GM23248 (cell line): ENCODE measurements around the gene MAPK8IP3. TPM values are rescaled to one million over a fixed set of nuclear protein-coding genes. Genes with fewer than 3 reads are reported as not detected.

Experiments used
- DNase-seq: peaks from one replicate; pipeline ENCODE4 v3.0.0-alpha.2; 2015
- H2AFZ ChIP-seq: fragments of 200-600 bp; sonication (generic); 2 replicates; pipeline ENCODE4 v1.6.1; 2016; ENCODE audit warnings: antibody characterized with exemption
- H3F3A ChIP-seq: fragments of 200-600 bp; sonication (generic); 2 replicates; pipeline ENCODE4 v1.6.1; 2016; ENCODE audit warnings: mild to moderate bottlenecking, antibody characterized with exemption, mixed run types; ENCODE audit not compliant: insufficient read depth
- H3K27ac ChIP-seq: fragments of 200-600 bp; sonication (generic); 2 replicates; pipeline ENCODE4 v1.5.1; 2016; ENCODE audit warnings: mild to moderate bottlenecking
- H3K27me3 ChIP-seq: fragments of 200-600 bp; sonication (generic); replicated peaks from 2 replicates; pipeline ENCODE4 v1.6.1; 2016; ENCODE audit warnings: mild to moderate bottlenecking; ENCODE audit not compliant: insufficient read depth
- H3K36me3 ChIP-seq: fragments of 200-600 bp; sonication (generic); 2 replicates; pipeline ENCODE4 v1.6.1; 2016; ENCODE audit warnings: low read depth, mild to moderate bottlenecking
- H3K4me1 ChIP-seq: fragments of 200-600 bp; sonication (generic); 2 replicates; pipeline ENCODE4 v1.6.1; 2016; ENCODE audit warnings: mild to moderate bottlenecking; ENCODE audit not compliant: insufficient read depth
- H3K4me2 ChIP-seq: fragments of 200-600 bp; sonication (generic); one replicate; pipeline ENCODE4 v1.6.1; 2016; ENCODE audit warnings: mild to moderate bottlenecking; ENCODE audit not compliant: unreplicated experiment
- H3K4me3 ChIP-seq: fragments of 200-600 bp; sonication (generic); 2 replicates; pipeline ENCODE4 v1.5.1; 2016; ENCODE audit warnings: mild to moderate bottlenecking
- H3K79me2 ChIP-seq: fragments of 200-600 bp; sonication (generic); 2 replicates; pipeline ENCODE4 v1.6.1; 2016; ENCODE audit warnings: mild to moderate bottlenecking; ENCODE audit not compliant: insufficient read depth
- H3K9ac ChIP-seq: fragments of 200-600 bp; sonication (generic); 2 replicates; pipeline ENCODE4 v1.6.1; 2016; ENCODE audit warnings: mild to moderate bottlenecking
- H3K9me2 ChIP-seq: fragments of 200-600 bp; sonication (generic); 2 replicates; pipeline ENCODE4 v1.6.1; 2016; ENCODE audit warnings: mixed run types, mild to moderate bottlenecking, moderate library complexity; ENCODE audit not compliant: insufficient read depth
- H3K9me3 ChIP-seq: fragments of 200-600 bp; sonication (generic); one replicate; pipeline ENCODE4 v1.6.1; 2017; ENCODE audit warnings: low read depth
- H4K20me1 ChIP-seq: fragments of 200-600 bp; sonication (generic); 2 replicates; pipeline ENCODE4 v1.6.0; 2016; ENCODE audit not compliant: insufficient read depth
- EZH2 ChIP-seq: fragments of 200-600 bp; sonication (generic); IDR thresholded peaks from 2 replicates; pipeline ENCODE4 v1.6.1; 2018; ENCODE audit warnings: antibody characterized with exemption, mild to moderate bottlenecking; ENCODE audit not compliant: insufficient read depth, poor library complexity, severe bottlenecking
- EZH2phosphoT487 ChIP-seq: fragments of 200-600 bp; sonication (generic); IDR thresholded peaks from 2 replicates; pipeline ENCODE4 v1.6.1; 2018; ENCODE audit warnings: antibody characterized with exemption, moderate library complexity, mild to moderate bottlenecking, low read depth; ENCODE audit not compliant: insufficient read depth
- WGBS, 2 experiments: methylation state at CpG; one replicate each; pipeline ENCODE4 v1.1.6; 2015 to 2017; ENCODE audit warnings: low lambda C conversion rate in 2 of 2, low coverage in 1 of 2; ENCODE audit errors: missing lambda C conversion rate in 2 of 2; 5-methylcytosine and 5-hydroxymethylcytosine counted together
- in situ Hi-C: fragments of 300-500 bp; cut with MboI; formaldehyde crosslinking; loops from 2 replicates; pipeline ENCODE4 v1.15.0; 2020
- polyA plus RNA-seq: library from polyadenylated mRNA; unstranded; fragments of >200 nt; fragmentation: Nextera tagmentation; extraction: Ambion mirVana; gene quantifications from 2 replicates; pipeline ENCODE4 v1.2.1, GENCODE V29; 2016
- total RNA-seq: library from RNA; depleted of rRNA; stranded (reverse); fragments of >200 nt; shearing (Covaris generic); gene quantifications from 2 replicates; pipeline ENCODE4 v1.2.3, GENCODE V29; 2014

MAPK8IP3 gene
- total and polyA plus RNA-seq, 2 experiments from 2014 or later = 10.0 to 28.3 TPM

DNA sequence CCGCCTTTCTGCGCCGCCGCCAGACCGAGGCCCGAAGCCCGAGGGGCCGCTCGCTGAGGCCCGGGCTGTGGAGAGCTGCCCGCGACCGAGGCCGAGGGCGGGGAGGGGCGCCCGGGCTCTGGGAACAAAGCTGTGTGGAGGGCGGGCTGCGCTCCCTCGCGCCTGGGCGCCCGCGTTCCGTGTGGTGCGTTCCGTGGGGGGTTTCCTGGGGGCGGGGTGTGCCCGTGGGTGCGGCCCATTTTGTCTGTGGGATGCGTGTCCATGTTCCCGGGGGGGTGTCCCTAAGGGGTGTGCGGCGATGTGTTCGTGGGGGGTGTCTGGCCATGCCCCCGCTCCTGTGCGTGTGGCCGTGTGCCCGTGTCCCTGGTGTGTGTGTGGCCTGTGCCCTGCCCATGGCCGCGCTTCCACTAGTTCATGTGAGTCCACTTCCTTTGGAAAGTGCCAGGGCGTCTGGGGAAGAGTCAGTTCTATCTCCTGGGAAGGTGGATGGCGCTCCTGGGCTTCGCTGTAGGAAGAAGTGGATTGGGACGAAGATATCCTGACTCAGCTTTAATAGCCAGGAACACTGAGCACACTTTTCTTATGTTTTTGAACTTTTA, 27.4 kb upstream of the MAPK8IP3 start:
- no peak for TF ChIP-seq EZH2
- TF ChIP-seq EZH2phosphoT487 = no peak
- peaks cover 17% of the 10 kb centered on the region; the same call in 1 of the 2 replicates for H3K36me3 ChIP-seq
- peaks cover 11% of the 10 kb centered on the region for H3K4me1 ChIP-seq
- H3K4me3 ChIP-seq = peak overlapping the region; percentile 74
- peak overlapping the region; percentile 67 for H2AFZ ChIP-seq
- DNase-seq = peak; percentile 69
- H3K27me3 ChIP-seq = no peaks in the 10 kb centered on the region
- 5 to 6% methylated on average over 16 to 25 of the region's 45 CpGs for WGBS, 2 experiments
- peak overlapping the region; percentile 45 for H3K27ac ChIP-seq
- peaks cover 52% of the 10 kb centered on the region for H3K79me2 ChIP-seq
- peak overlapping the region; percentile 83 for H3K9ac ChIP-seq
- in situ Hi-C loops = no loop called here
- no peaks in the 10 kb centered on the region for H3K9me2 ChIP-seq
- peak overlapping the region; percentile 66 for H3K4me2 ChIP-seq
- peaks cover 14% of the 10 kb centered on the region; the same call in 1 of the 2 replicates for H3F3A ChIP-seq
- 0 out of 2 replicates have a peak, but pooled peaks cover 3% of the 10 kb centered on the region for H4K20me1 ChIP-seq
- H3K9me3 ChIP-seq = no peaks in the 10 kb centered on the region

DNA sequence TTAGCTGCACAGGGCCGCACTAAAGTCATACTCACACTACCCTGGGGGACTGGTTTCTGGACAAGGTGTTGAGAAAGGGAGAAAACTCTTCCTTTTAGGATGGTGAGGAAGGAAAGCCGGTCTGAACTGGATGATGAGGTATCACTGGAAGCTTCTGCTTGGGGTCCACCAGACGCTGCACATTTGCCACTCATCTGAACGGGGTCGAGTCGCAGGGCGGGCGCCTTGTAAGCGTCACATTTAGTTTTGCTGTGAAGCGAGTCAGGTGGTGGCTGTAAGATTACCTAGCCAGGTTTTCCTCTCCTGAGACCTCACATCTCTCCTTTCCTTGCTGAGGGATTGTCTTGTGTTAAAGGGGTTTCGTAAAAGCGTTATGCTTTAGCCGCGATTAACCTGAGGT, 25.6 kb upstream of the MAPK8IP3 start:
- no peak overlapping the region for H3K9ac ChIP-seq
- peaks cover 14% of the 10 kb centered on the region; the same call in 1 of the 2 replicates for H3F3A ChIP-seq
- DNase-seq = no peak
- H2AFZ ChIP-seq = no peak overlapping the region
- no peak overlapping the region for H3K4me2 ChIP-seq
- peaks cover 70% of the 10 kb centered on the region for H3K79me2 ChIP-seq
- 0 out of 2 replicates have a peak, but pooled peaks cover 5% of the 10 kb centered on the region for H3K4me1 ChIP-seq
- peaks cover 19% of the 10 kb centered on the region; the same call in 1 of the 2 replicates for H3K36me3 ChIP-seq
- H3K9me2 ChIP-seq = no peaks in the 10 kb centered on the region
- H3K27me3 ChIP-seq = no peaks in the 10 kb centered on the region
- WGBS, 2 experiments = 95 to 96% methylated on average over 14 of the region's 14 CpGs
- in situ Hi-C loops = no loop called here
- 0 out of 2 replicates have a peak, but pooled peaks cover 3% of the 10 kb centered on the region for H4K20me1 ChIP-seq
- no peak overlapping the region for H3K4me3 ChIP-seq
- H3K9me3 ChIP-seq = no peaks in the 10 kb centered on the region
- no peak overlapping the region for H3K27ac ChIP-seq
- no peak for TF ChIP-seq EZH2phosphoT487
- no peak for TF ChIP-seq EZH2

DNA sequence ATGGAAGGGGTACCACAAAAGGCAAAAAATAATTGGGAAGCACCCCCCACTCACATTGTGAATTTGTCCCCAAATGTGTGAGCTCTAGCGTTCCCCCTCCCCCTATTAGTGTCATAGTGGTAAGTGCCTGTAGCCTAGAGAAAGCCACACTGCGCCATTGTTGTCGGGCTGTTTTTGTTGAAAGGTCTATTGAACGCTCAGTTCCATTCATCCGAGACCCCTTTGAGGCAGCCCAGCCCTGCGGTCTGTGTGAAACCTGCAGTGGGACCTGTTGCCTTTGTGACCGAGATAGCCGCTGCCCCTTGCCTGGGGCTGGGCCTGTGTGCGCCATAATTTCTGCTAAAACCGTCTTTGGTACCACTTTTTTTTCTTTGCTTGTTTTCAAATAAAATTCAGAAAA, 25.0 kb upstream of the MAPK8IP3 start:
- H3K4me3 ChIP-seq = no peak overlapping the region
- H3K27ac ChIP-seq = no peak overlapping the region
- no peak for TF ChIP-seq EZH2
- TF ChIP-seq EZH2phosphoT487 = no peak
- no peak overlapping the region for H3K4me2 ChIP-seq
- no peaks in the 10 kb centered on the region for H3K9me2 ChIP-seq
- 0 out of 2 replicates have a peak, but pooled peaks cover 1% of the 10 kb centered on the region for H4K20me1 ChIP-seq
- in situ Hi-C loops = no loop called here
- H3K36me3 ChIP-seq = peaks cover 12% of the 10 kb centered on the region; the same call in 1 of the 2 replicates
- H3K79me2 ChIP-seq = peaks cover 76% of the 10 kb centered on the region
- H3K9me3 ChIP-seq = no peaks in the 10 kb centered on the region
- H3K4me1 ChIP-seq = 0 out of 2 replicates have a peak, but pooled peaks cover 5% of the 10 kb centered on the region
- H3K27me3 ChIP-seq = no peaks in the 10 kb centered on the region
- no peak overlapping the region for H2AFZ ChIP-seq
- no peak overlapping the region for H3K9ac ChIP-seq
- WGBS, 2 experiments = 95 to 96% methylated on average over 10 of the region's 10 CpGs
- no peak for DNase-seq
- H3F3A ChIP-seq = peaks cover 14% of the 10 kb centered on the region; the same call in 1 of the 2 replicates

DNA sequence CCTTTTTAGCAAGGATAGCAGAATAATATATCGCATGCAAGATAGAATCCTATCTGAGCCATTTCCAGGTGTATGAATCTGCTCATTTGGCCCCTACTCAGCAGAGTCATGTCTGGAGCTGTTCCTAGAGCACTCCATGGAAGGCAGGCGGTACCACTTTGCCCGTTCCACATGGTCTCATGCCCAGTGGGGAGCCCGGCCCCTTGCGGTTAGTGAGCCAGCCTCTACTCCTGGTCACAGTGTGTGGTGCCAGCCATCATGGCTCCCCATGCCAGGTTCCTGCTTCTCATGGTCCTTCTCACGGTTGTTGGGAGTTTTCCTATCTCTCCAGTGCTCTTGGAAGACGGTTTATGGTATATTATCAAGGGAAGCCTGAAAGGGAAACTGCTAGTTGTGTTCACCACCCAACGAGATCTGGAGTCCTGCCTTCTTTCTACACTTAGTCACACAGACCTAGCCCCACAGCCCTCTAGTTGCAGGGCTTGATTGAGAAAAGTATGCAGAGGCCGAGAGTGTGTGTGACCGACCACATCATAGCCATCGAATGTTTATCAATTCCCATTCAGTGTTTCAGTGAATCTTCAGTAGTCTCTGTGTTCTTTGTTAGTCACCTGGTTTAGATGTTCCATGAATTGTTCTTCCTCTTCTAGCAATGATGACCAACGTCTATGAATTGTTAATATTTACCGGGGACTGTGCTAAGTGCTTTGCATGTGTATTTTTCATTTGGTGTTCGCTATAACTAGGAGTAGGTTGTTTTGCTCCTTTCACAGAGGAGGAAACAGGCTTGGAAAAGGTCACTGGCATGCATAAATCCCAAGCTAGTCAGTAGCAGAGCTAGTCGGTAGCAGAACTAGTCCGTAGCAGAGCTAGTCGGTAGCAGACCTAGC, 18.3 kb upstream of the MAPK8IP3 start:
- no peak for DNase-seq
- Histone ChIP-seq H3K27me3 (no peaks in the 10 kb centered on the region), H3F3A (peaks cover 20% of the 10 kb centered on the region), H2AFZ (no peak overlapping the region), H3K79me2 (peaks cover 84% of the 10 kb centered on the region), H3K4me3 (no peak overlapping the region), H3K27ac (no peak overlapping the region), H3K4me1 (peaks cover 11% of the 10 kb centered on the region), H3K9me3 (no peaks in the 10 kb centered on the region), H3K36me3 (peaks cover 34% of the 10 kb centered on the region), H3K4me2 (no peak overlapping the region), H3K9me2 (no peaks in the 10 kb centered on the region), H4K20me1 (no peaks in the 10 kb centered on the region), H3K9ac (no peak overlapping the region)
- in situ Hi-C loops = no loop called here
- WGBS, 2 experiments = 89 to 92% methylated on average over 17 of the region's 17 CpGs
- TF ChIP-seq EZH2phosphoT487 (no peak), EZH2 (no peak)
